ENCODE results near the gene ZNF497. TPM values are rescaled to one million over a fixed set of nuclear protein-coding genes. Genes with fewer than 3 reads are reported as not detected.

The ZNF497 gene
- total and polyA plus RNA-seq, 2 of the 13 experiments (the other 11 are each of a cell fraction or from before 2014, with no cell fraction given) = 1.5 to 1.9 TPM

- TF ChIP-seq CTCF (CRISPR knock-in tag; IDR thresholded peaks at IDR 0.05) (peak; percentile 47), ZNF672 (CRISPR knock-in tag; IDR thresholded peaks at IDR 0.05) (no peak), SIX4 (CRISPR knock-in tag; IDR thresholded peaks at IDR 0.05) (no peak), NFE2L1 (CRISPR knock-in tag; IDR thresholded peaks at IDR 0.05; ENCODE audit: borderline replicate concordance) (no peak), HOXA7 (CRISPR knock-in tag; IDR thresholded peaks at IDR 0.05) (no peak), ZBTB42 (CRISPR knock-in tag; IDR thresholded peaks at IDR 0.05) (no peak), SMAD9 (CRISPR knock-in tag; IDR thresholded peaks at IDR 0.05) (no peak), PITX1 (CRISPR knock-in tag; IDR thresholded peaks at IDR 0.05) (no peak; the same call in none of the 2 replicates), MXI1 (IDR thresholded peaks at IDR 0.05; ENCODE audit: borderline replicate concordance, low read depth, low read length) (peak; percentile 95; the same call in 2 of the 3 replicates), ZNF331 (CRISPR knock-in tag; IDR thresholded peaks at IDR 0.05) (peak; percentile 26; the same call in 1 of the 2 replicates), TAF1 (CRISPR knock-in tag; IDR thresholded peaks at IDR 0.05) (peak; percentile 82), FOXO1 (CRISPR knock-in tag; IDR thresholded peaks at IDR 0.05) (0 out of 2 replicates have a peak, but pooled peaks have one; percentile 4), ZNF713 (CRISPR knock-in tag; IDR thresholded peaks at IDR 0.05) (peak; percentile 61; the same call in 1 of the 2 replicates)
- TF ChIP-seq, protein P1, sequence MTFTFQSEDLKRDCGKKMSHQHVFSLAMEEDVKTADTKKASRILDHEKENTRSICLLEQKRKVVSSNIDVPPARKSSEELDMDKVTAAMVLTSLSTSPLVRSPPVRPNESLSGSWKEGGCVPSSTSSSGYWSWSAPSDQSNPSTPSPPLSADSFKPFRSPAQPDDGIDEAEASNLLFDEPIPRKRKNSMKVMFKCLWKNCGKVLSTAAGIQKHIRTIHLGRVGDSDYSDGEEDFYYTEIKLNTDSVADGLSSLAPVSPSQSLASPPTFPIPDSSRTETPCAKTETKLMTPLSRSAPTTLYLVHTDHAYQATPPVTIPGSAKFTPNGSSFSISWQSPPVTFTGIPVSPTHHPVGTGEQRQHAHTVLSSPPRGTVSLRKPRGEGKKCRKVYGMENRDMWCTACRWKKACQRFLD (CRISPR knock-in tag; IDR thresholded peaks at IDR 0.05; ENCODE audit: borderline replicate concordance) = no peak
- TF ChIP-seq, protein P2, sequence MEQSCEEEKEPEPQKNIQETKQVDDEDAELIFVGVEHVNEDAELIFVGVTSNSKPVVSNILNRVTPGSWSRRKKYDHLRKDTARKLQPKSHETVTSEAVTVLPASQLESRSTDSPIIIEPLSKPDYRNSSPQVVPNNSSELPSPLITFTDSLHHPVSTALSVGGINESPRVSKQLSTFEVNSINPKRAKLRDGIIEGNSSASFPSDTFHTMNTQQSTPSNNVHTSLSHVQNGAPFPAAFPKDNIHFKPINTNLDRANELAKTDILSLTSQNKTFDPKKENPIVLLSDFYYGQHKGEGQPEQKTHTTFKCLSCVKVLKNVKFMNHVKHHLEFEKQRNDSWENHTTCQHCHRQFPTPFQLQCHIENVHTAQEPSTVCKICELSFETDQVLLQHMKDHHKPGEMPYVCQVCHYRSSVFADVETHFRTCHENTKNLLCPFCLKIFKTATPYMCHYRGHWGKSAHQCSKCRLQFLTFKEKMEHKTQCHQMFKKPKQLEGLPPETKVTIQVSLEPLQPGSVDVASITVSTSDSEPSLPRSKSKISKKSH (CRISPR knock-in tag; IDR thresholded peaks at IDR 0.05; ENCODE audit: borderline replicate concordance) = peak; percentile 59; the same call in 1 of the 2 replicates
These were observed 45.8 kb upstream of the ZNF497 start, which contains the start of gene ZNF584 (continued) for GRCh38 chr19:58408152-58409009.
